HepG2 (cell line): ENCODE results near the gene ENHO. TPM values are rescaled to one million over a fixed set of nuclear protein-coding genes. Genes with fewer than 3 reads are reported as not detected.

Source experiments
- ATAC-seq: fragments of 200-7000 bp; cut with Tn5 transposase; 3 replicates; pipeline ENCODE4 v1.9.1; 2020; ENCODE audit warnings: mild to moderate bottlenecking, moderate library complexity
- BruUV-seq: library from RNA; stranded (reverse); fragments of 400-500 nt; replicated peaks from 2 replicates; lab custom pipeline; 2021; lab: Mats Ljungman, UMichigan
- CTCF ChIA-PET: fragments of 300-600 bp; formaldehyde crosslinking; extraction: SDS; loops from one replicate; lab custom pipeline; 2021; ENCODE audit warnings: low total read pairs, inconsistent platforms, low intra/inter-chr PET ratio; lab: Yijun Ruan, JAX
- POLR2A ChIA-PET: fragments of 350-600 bp; sonication (Branson Sonifier 250); formaldehyde crosslinking; loops from one replicate; lab custom pipeline; 2020; ENCODE audit warnings: antibody characterized with exemption, inconsistent platforms; lab: Yijun Ruan, JAX
- DNase-seq: peaks from one replicate; pipeline ENCODE4 v3.0.0-alpha.2; 2015; ENCODE audit warnings: low spot score
- FAIRE-seq: peaks from 3 replicates; lab custom pipeline; 2011; peaks lifted over from hg19 to GRCh38; lab: Jason Lieb, UNC
- H2AFZ ChIP-seq: one replicate; pipeline ENCODE4 v1.6.1; 2011; ENCODE audit warnings: low read length, inconsistent platforms
- H3K27ac ChIP-seq: fragments of 300-600 bp; 3 replicates; pipeline ENCODE4 v1.8.0; 2011; ENCODE audit warnings: mixed run types, mild to moderate bottlenecking, mixed read lengths, low read length, inconsistent platforms; ENCODE audit not compliant: insufficient read depth; ENCODE audit errors: extremely low read length
- H3K27me3 ChIP-seq, 2 experiments: fragments of 200-600 bp in 1 of 2; 2 replicates in 1 of 2; 3 replicates in 1 of 2; pipeline versions ENCODE4 v1.6.0 to v1.8.0; 2011; ENCODE audit warnings: low read length in 2 of 2, mild to moderate bottlenecking in 2 of 2, moderate library complexity in 2 of 2, inconsistent platforms in 1 of 2; ENCODE audit not compliant: insufficient read depth in 2 of 2, control insufficient read depth in 1 of 2
- H3K36me3 ChIP-seq, 2 experiments: fragments of 200-600 bp in 1 of 2; replicated peaks in 1 of 2; 2 replicates in 1 of 2; 3 replicates in 1 of 2; pipeline versions ENCODE4 v1.5.1 to v1.8.0; 2011; ENCODE audit warnings: low read length in 2 of 2, inconsistent platforms in 1 of 2; ENCODE audit not compliant: insufficient read depth in 2 of 2, control insufficient read depth in 1 of 2
- H3K4me1 ChIP-seq: 2 replicates; pipeline ENCODE4 v1.5.1; 2012; ENCODE audit warnings: low read length, inconsistent platforms; ENCODE audit not compliant: insufficient read depth
- H3K4me2 ChIP-seq: 2 replicates; pipeline ENCODE4 v1.6.0; 2011; ENCODE audit warnings: low read depth, low read length, inconsistent platforms
- H3K4me3 ChIP-seq, 3 experiments: fragments of 200-600 bp in 1 of 3; sonication (generic), shearing (Covaris generic) in 1 of 3; replicated peaks in 1 of 3; 2 replicates each; pipeline ENCODE4 v1.5.1; 2011 to 2016; ENCODE audit warnings: low read length in 3 of 3, inconsistent platforms in 2 of 3, low read depth in 2 of 3, mild to moderate bottlenecking in 2 of 3, control low read depth in 1 of 3, mixed read lengths in 1 of 3; ENCODE audit not compliant: insufficient read depth in 1 of 3
- H3K79me2 ChIP-seq: one replicate; pipeline ENCODE4 v1.6.1; 2011; ENCODE audit warnings: low read length, inconsistent platforms; ENCODE audit not compliant: insufficient read depth
- H3K9ac ChIP-seq: 2 replicates; pipeline ENCODE4 v1.6.0; 2011; ENCODE audit warnings: mild to moderate bottlenecking, low read depth, low read length, inconsistent platforms; ENCODE audit not compliant: insufficient read depth
- H3K9me3 ChIP-seq: 2 replicates; pipeline ENCODE4 v1.5.1; 2012; ENCODE audit warnings: mild to moderate bottlenecking, low read length
- H4K20me1 ChIP-seq: 2 replicates; pipeline ENCODE4 v1.6.0; 2011; ENCODE audit warnings: inconsistent platforms, mild to moderate bottlenecking, low read length, moderate library complexity; ENCODE audit not compliant: insufficient read depth
- AKNA ChIP-seq: sonication (generic); formaldehyde crosslinking; IDR thresholded peaks from 2 replicates; pipeline ENCODE4 v1.4.0; 2020; ENCODE audit warnings: missing genetic modification reagents, borderline replicate concordance
- DDIT3 ChIP-seq: sonication (generic); formaldehyde crosslinking; IDR thresholded peaks from 2 replicates; pipeline ENCODE4 v1.4.0; 2020; ENCODE audit warnings: mild to moderate bottlenecking, missing genetic modification reagents
- DNMT1 ChIP-seq: sonication (generic); formaldehyde crosslinking; IDR thresholded peaks from 2 replicates; pipeline ENCODE4 v1.5.1; 2020; ENCODE audit warnings: mild to moderate bottlenecking, missing genetic modification reagents
- ISX ChIP-seq: sonication (generic); formaldehyde crosslinking; conservative IDR thresholded peaks from 2 replicates; pipeline ENCODE4 v1.5.0; 2020; ENCODE audit warnings: missing genetic modification reagents
- PLRG1 ChIP-seq: fragments of 450-650 bp; conservative IDR thresholded peaks from 2 replicates; pipeline ENCODE4 v1.6.1; 2016
- SUZ12 ChIP-seq: fragments of 150-350 bp; IDR thresholded peaks from 2 replicates; pipeline ENCODE4 v1.6.1; 2014; ENCODE audit warnings: low read depth, low read length
- ZNF513 ChIP-seq: sonication (generic); formaldehyde crosslinking; conservative IDR thresholded peaks from 2 replicates; pipeline ENCODE4 v1.5.0; 2020; ENCODE audit warnings: missing genetic modification reagents
- ZNF557 ChIP-seq: sonication (generic); formaldehyde crosslinking; IDR thresholded peaks from 2 replicates; pipeline ENCODE4 v1.4.0; 2020; ENCODE audit warnings: missing genetic modification reagents
- ZNF564 ChIP-seq: sonication (generic); formaldehyde crosslinking; IDR thresholded peaks from 2 replicates; pipeline ENCODE4 v1.8.1; 2023; ENCODE audit warnings: mild to moderate bottlenecking, missing genetic modification reagents
- ZNF841 ChIP-seq: sonication (generic); formaldehyde crosslinking; IDR thresholded peaks from 2 replicates; pipeline ENCODE4 v1.8.1; 2023; ENCODE audit warnings: missing genetic modification reagents, borderline replicate concordance
- WGBS: methylation state at CpG from one replicate; pipeline ENCODE4 v1.1.6; 2017; ENCODE audit warnings: low lambda C conversion rate; 5-methylcytosine and 5-hydroxymethylcytosine counted together
- in situ Hi-C: cut with HindIII; loops from 2 replicates; pipeline ENCODE4 v1.10.0; 2017; ENCODE audit warnings: low pct_unique_long_range_greater_than_20kb; ENCODE audit not compliant: extremely low pct_ligation_motif_present
- intact Hi-C: fragments of 100-400 bp; cut with micrococcal nuclease; formaldehyde crosslinking; loops from one replicate; pipeline ENCODE4 v1.10.0; 2022; ENCODE audit not compliant: unreplicated experiment
- polyA plus RNA-seq, 8 experiments: library from polyadenylated mRNA; depleted of rRNA in 3 of 8; stranded (reverse) in 7 of 8; unstranded in 1 of 8; fragments of >200 nt; fragmentation: Illumina TruSeq in 4 of 8; extraction: Trizol in 4 of 8; gene quantifications; 2 replicates each; pipeline versions ENCODE4 v1.2.1 to v1.2.3, GENCODE V29; 2011 to 2016; ENCODE audit warnings: low read depth in 4 of 8, missing spikeins in 1 of 8, mixed read lengths in 1 of 8; ENCODE audit not compliant: insufficient read depth in 1 of 8
- total RNA-seq, 5 experiments: library from RNA; depleted of rRNA; stranded (reverse); fragments of >200 nt; fragmentation: Illumina TruSeq; extraction: Trizol; gene quantifications; 2 replicates each; pipeline ENCODE4 v1.2.3, GENCODE V29; 2016; ENCODE audit warnings: low read depth in 1 of 5
- TF ChIP-seq, protein P1 (sequence below): sonication (generic); formaldehyde crosslinking; IDR thresholded peaks from 2 replicates; pipeline ENCODE4 v1.8.0; 2023; ENCODE audit warnings: mild to moderate bottlenecking, missing genetic modification reagents

ENHO gene
- total and polyA plus RNA-seq, 2 of the 13 experiments (the other 11 are each of a cell fraction or from before 2014, with no cell fraction given): 0.08 to 0.60 TPM

- Histone ChIP-seq H4K20me1 (peaks cover 2% of the 10 kb centered on the region; the same call in 1 of the 2 replicates), H3K27me3 (peaks cover 8 to 68% of the 10 kb centered on the region in 2 experiments; a peak in 4 of 5 replicates), H3K4me1 (peaks cover 28% of the 10 kb centered on the region), H3K9ac (no peak overlapping the region), H3K9me3 (no peaks in the 10 kb centered on the region), H3K79me2 (no peaks in the 10 kb centered on the region), H3K4me2 (no peak overlapping the region), H3K36me3 (no peaks in the 10 kb centered on the region), H3K4me3 (no peak overlapping the region), H2AFZ (no peak overlapping the region), H3K27ac (no peak overlapping the region)
- FAIRE-seq (no peak), DNase-seq (no peak), ATAC-seq (no peak)
- TF ChIP-seq PLRG1 (no peak), ZNF841 (CRISPR knock-in tag) (no peak), ISX (CRISPR knock-in tag) (no peak), DDIT3 (CRISPR knock-in tag) (no peak)
- TF ChIP-seq, protein P1, sequence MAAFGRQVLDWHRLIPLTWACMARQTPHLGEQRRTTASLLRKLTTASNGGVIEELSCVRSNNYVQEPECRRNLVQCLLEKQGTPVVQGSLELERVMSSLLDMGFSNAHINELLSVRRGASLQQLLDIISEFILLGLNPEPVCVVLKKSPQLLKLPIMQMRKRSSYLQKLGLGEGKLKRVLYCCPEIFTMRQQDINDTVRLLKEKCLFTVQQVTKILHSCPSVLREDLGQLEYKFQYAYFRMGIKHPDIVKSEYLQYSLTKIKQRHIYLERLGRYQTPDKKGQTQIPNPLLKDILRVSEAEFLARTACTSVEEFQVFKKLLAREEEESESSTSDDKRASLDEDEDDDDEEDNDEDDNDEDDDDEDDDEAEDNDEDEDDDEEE (CRISPR knock-in tag): no peak
- intact Hi-C loops (no loop called here), in situ Hi-C loops (no loop called here)
- ChIA-PET POLR2A (no interaction called here), CTCF (no interaction called here)
- 47% methylated on average over 12 of the region's 13 CpGs for WGBS
- no TSS peak for BruUV-seq
Measured at GRCh38 chr9:34555936-34556525, 33.2 kb upstream of the ENHO start.

DNA sequence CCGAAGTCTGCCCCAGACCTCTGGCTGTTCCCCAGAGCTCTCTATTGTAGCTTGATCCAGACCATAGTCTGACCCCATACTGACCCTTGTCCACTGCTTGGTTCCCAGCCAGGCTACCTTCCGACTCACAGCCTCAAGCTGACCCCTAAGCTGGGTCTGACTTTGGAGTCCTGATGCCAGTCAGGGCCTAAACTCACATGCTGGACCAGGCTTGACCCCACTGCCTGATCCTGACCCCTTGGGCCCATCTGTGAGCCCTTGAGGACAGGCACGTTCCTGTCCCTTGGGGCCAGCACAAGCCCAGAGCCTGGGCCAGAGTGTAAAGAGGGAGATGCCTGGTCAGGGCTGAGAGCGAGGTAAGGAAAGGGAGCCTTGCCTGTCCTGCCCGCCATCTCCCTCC lies 32.7 kb upstream of the ENHO start:
- H3K27ac ChIP-seq: no peak overlapping the region
- in situ Hi-C loops (no loop called here), intact Hi-C loops (no loop called here)
- H3K27me3 ChIP-seq: peaks cover 8 to 65% of the 10 kb centered on the region in 2 experiments; a peak in 4 of 5 replicates
- no TSS peak for BruUV-seq
- no peak for ATAC-seq
- POLR2A ChIA-PET: no interaction called here
- peaks cover 2% of the 10 kb centered on the region; the same call in 1 of the 2 replicates for H4K20me1 ChIP-seq
- no peak for DNase-seq
- H3K9ac ChIP-seq: no peak overlapping the region
- H3K4me1 ChIP-seq: peaks cover 25% of the 10 kb centered on the region
- H3K36me3 ChIP-seq: no peaks in the 10 kb centered on the region
- no peak for FAIRE-seq
- CTCF ChIA-PET: no interaction called here
- H3K9me3 ChIP-seq: no peaks in the 10 kb centered on the region
- H3K4me2 ChIP-seq: no peak overlapping the region
- H3K4me3 ChIP-seq: no peak overlapping the region
- H3K79me2 ChIP-seq: no peaks in the 10 kb centered on the region
- no peak overlapping the region for H2AFZ ChIP-seq
- WGBS: 36% methylated on average over 4 of the region's 5 CpGs
- no peak for TF ChIP-seq ZNF564
- no peak for TF ChIP-seq DNMT1 (CRISPR knock-in tag)
- no peak for TF ChIP-seq AKNA (CRISPR knock-in tag)
- TF ChIP-seq ZNF557 (CRISPR knock-in tag): no peak
- no peak for TF ChIP-seq SUZ12
- no peak for TF ChIP-seq ZNF513
